GM12874 (cell line): ENCODE measurements around the gene MSMO1.

Source experiments
- TF ChIP-seq, protein P1 (sequence below): IDR thresholded peaks from 2 replicates; pipeline ENCODE4 v1.5.1; 2011; ENCODE audit warnings: low read depth, mild to moderate bottlenecking, control low read depth, low read length, moderate library complexity; ENCODE audit not compliant: insufficient read depth

MSMO1 gene

DNA sequence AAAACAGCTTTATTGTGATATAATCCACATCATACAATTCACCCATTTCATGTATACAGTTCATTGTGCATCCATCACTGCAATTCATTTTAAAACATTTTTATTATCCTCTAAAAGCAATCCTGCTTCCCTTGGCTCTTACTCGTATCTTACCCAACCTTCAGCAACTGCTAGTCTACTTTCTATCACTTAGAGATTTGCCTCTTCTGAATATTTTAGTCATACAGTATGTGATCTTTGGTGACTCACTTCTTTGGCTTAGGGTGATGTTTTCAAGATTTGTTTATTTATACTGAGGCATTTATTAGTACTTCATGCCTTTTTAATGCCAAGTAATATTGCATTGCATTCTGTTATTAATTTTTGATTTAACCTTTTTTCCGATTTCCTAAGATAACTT is 15.0 kb upstream of the MSMO1 start:
- TF ChIP-seq, protein P1, sequence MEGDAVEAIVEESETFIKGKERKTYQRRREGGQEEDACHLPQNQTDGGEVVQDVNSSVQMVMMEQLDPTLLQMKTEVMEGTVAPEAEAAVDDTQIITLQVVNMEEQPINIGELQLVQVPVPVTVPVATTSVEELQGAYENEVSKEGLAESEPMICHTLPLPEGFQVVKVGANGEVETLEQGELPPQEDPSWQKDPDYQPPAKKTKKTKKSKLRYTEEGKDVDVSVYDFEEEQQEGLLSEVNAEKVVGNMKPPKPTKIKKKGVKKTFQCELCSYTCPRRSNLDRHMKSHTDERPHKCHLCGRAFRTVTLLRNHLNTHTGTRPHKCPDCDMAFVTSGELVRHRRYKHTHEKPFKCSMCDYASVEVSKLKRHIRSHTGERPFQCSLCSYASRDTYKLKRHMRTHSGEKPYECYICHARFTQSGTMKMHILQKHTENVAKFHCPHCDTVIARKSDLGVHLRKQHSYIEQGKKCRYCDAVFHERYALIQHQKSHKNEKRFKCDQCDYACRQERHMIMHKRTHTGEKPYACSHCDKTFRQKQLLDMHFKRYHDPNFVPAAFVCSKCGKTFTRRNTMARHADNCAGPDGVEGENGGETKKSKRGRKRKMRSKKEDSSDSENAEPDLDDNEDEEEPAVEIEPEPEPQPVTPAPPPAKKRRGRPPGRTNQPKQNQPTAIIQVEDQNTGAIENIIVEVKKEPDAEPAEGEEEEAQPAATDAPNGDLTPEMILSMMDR = no peak

DNA sequence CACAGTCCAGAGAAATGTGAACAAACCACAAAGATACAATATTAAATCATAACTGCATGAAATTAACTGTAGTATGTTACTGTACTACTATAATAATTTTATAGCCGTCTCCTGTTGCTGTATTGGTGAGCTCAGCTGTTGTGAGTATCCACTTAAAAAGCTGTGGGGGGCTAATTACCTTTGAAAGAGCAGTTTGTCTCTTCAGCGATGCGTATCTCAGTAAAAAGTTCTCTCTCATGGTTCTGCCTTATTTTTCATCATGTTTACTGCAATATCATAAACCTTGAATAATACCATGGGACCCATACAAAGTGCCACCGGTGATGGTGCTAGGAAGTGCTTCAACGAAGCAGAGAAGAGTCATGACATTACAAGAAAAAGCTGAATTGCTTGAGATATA is 8.4 kb upstream of the MSMO1 start:
- TF ChIP-seq, protein P1 = no peak

- TF ChIP-seq, protein P1 = no peak
Observed at GRCh38 chr4:165319509-165319908, 8.0 kb upstream of the MSMO1 start.

DNA sequence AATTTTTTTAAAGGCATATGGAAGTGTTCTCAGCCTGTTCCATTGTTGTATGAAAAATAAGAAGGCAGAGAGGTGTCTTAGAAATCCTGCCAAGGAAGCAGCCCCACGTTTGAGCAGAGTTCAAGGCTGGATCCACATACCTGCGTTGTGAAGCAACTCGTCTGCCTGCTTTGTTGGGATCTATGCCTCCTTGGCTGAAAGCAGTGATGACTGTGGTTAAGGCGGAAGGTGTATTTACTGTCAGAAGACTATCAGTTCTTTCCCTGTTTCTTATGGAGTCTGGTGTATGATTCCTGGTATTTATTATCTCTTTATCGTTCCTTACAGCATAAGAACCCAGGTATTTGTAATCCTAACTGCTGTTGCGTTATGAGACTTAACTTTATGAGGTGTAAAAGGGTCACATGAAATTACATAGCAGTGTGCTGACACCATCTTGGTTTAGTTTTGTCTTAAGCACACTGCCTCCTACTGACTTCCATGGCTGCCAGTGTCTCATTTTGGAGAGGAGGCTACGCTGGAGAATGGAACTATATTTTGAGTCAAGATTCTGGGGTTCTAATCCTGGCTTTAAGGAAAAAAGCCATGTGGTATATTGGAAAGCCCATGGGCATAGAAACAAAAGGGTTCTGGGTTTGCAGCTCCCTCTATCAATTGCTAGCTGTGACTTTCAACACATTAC is 3.1 kb upstream of the MSMO1 start:
- TF ChIP-seq, protein P1 = no peak

DNA sequence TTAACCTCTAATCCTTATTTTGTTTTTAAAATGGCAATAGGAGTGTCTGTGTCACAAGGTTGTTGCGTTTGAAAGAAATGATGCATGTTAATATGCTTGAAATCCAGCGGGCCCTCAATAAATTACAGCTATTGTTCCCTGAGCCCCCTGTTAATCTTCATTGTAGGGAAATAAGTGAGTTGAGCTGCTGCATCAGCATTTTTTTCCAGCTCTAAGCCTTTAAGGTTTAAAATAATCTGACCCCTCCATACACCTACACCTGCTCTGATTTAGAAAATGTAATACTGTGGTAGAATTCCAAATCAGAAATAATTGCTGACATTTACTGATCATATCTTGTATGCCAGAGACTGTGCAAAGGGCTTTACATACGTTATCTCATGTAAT is 2.6 kb upstream of the MSMO1 start:
- TF ChIP-seq, protein P1 = no peak

DNA sequence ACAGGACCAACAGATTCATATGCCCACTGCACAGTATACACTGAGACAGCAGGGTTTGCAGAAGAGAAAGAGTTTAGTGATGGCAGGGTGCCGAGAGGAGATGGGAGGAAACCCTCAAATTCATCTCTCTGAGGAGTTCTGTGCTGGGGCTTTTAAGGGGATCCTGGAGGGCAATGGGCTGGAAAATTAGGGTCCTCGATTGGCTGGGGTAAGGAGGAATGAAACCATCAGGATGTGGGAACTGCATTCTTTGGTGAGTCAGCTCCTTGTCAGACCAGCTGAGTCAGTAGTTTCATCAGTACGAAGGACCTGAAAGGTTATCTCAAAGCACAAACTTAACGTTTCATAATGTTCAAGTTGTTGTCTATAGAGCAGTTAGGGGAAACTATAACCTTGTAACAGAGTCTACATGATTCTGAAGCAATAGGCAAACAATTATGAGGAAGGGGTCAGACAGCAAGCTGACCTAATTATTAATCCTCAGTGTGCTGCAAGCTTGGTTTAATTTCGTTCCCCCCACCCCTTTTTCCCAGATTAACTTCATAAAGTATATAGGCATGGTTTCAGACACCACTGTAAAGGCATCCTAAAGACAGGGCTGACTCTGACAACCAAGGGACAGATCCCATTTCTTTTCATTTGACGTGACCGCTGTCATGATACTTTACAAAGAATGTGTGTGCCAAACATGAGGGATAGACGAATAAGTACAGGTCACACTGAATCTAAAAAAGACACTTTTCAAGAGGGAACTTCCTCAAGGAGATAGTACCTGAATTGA is 1.5 kb upstream of the MSMO1 start:
- TF ChIP-seq, protein P1 = no peak

DNA sequence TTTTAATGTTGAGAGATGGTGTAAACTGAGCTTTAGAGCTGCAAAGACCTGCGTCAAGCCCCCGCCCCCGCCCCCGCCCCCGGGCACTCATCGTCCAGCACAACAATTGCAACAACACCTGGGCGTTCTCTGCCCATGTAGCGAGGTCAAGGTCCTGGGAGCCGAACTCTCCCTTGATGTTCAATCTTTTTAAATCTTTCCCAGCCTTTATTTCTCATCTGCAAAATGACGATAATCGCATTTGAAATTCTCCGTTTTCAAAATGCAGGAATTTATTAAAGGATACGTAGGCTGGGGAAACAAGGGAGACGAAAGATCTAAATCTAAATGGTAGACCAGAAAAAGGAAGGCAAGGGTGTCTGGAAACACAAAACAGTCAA is 648 bp upstream of the MSMO1 start:
- TF ChIP-seq, protein P1 = no peak
